ENCODE data around the gene ITPR1. TPM values are rescaled to one million over a fixed set of nuclear protein-coding genes. Genes with fewer than 3 reads are reported as not detected.

ITPR1 gene
- total RNA-seq, 1 experiment from 2014 or later, result 48.5 TPM

DNA sequence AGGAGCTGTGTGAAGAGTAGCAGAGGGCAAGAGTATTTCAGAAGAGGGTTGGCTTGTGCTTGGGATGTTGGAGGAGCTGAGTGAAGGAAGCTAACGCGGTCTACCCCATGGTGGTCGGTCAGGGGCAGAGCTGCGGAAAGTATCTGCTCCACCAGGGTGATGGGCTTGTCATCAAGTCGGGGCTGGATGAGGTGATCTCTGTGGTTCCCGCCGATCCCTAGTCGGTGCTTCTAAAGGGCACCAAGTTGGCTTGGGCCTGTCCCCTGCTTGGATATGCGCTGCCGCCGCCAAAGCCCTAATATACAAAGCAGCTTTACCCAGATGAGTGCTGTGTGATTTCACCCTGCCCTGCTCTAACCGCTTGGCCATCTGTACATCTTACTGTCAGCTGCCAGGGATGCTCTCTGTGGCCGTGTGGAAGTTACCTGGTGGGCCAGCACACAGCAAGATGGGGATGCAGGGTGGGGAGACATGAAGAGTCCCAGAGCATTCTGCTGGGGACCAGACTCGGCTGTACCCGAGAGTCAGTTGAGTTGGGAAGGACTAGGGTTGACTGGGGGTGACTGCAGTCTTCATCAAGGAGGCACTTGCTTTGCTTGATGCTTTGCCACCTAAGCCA, 260.0 kb downstream of the ITPR1 start:
- Histone ChIP-seq H3K9me3 (ENCODE audit: low read length) (no peaks in the 10 kb centered on the region), H3K4me1 (ENCODE audit: insufficient read depth, low read length) (peaks cover 11% of the 10 kb centered on the region), H3K36me3 (ENCODE audit: low read depth, low read length) (no peaks in the 10 kb centered on the region), H4K20me1 (ENCODE audit: low read length) (no peaks in the 10 kb centered on the region), H3K27ac (ENCODE audit: low read length) (no peak overlapping the region), H2AFZ (ENCODE audit: low read length) (no peak overlapping the region), H3F3A (ENCODE audit: low read length, unreplicated experiment) (no peaks in the 10 kb centered on the region), H3K4me3 (ENCODE audit: low read length) (no peak overlapping the region), H3K9ac (ENCODE audit: low read length) (no peak overlapping the region), H3K27me3 (ENCODE audit: low read length) (no peaks in the 10 kb centered on the region), H3K9me2 (replicated peaks; ENCODE audit: low read length) (no peaks in the 10 kb centered on the region), H3K79me2 (ENCODE audit: low read length) (no peaks in the 10 kb centered on the region), H3K4me2 (ENCODE audit: low read length) (no peak overlapping the region)
- ChIA-PET CTCF (no interaction called here), POLR2A (ENCODE audit: unreplicated experiment) (no interaction called here)
- intact Hi-C loops (cut with micrococcal nuclease), result no loop called here
- no TSS peak for BruUV-seq (replicated peaks)
- DNase-seq (no peak), ATAC-seq (no peak)
- TF ChIP-seq, protein P1, sequence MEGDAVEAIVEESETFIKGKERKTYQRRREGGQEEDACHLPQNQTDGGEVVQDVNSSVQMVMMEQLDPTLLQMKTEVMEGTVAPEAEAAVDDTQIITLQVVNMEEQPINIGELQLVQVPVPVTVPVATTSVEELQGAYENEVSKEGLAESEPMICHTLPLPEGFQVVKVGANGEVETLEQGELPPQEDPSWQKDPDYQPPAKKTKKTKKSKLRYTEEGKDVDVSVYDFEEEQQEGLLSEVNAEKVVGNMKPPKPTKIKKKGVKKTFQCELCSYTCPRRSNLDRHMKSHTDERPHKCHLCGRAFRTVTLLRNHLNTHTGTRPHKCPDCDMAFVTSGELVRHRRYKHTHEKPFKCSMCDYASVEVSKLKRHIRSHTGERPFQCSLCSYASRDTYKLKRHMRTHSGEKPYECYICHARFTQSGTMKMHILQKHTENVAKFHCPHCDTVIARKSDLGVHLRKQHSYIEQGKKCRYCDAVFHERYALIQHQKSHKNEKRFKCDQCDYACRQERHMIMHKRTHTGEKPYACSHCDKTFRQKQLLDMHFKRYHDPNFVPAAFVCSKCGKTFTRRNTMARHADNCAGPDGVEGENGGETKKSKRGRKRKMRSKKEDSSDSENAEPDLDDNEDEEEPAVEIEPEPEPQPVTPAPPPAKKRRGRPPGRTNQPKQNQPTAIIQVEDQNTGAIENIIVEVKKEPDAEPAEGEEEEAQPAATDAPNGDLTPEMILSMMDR (conservative IDR thresholded peaks at IDR 0.05; ENCODE audit: low read depth, low read length), result no peak
- TF ChIP-seq EZH2 (IDR thresholded peaks at IDR 0.05; ENCODE audit: low read length, unreplicated experiment), result no peak
- no peak for TF ChIP-seq EZH2phosphoT487 (IDR thresholded peaks at IDR 0.05; ENCODE audit: borderline replicate concordance, low read length)

DNA sequence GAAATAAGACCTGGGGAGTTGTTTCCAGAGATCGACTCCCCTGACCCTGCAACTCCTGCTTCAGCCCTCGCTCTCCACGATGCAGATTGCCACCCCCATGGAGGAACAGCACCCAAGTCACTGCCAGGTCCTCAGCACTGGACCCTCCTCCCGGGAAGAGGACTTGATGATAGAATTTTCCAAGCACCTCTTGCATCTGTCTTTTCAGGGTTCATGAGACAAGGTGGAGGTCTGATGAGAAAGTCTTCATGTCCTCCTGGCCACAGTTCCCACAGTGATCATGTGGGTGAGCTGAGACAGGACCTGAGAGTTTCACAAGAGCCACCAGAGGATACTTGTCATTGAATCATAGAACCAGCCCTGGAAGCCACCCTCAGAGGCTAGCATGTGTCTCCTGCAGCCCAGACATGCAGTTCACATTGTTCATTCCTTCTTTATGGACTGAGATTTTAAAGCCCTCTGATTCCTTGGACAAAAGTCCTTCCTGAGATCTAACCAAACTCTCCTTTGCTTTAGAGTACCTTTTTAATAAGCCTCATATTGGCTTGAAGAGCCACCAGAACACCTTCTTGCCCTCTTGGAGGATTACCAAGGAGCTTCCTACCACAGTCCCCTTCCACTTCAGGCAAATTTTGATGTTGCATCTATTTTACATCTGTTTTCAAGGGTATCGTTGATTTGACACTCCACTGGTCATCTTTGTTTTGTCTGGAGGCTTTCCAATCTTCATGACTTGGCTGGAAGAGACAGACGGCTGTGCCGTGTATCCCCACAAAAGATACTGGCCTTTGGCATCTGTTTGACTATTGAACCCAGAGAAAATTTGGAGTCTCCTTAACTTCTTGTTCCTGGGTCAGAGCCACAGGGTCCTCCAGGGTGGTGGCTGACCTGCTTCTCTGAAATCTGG, 261.3 kb downstream of the ITPR1 start:
- ChIA-PET POLR2A (ENCODE audit: unreplicated experiment) (no interaction called here), CTCF (no interaction called here)
- TF ChIP-seq, protein P1 (conservative IDR thresholded peaks at IDR 0.05; ENCODE audit: low read depth, low read length), result no peak
- TF ChIP-seq EZH2 (IDR thresholded peaks at IDR 0.05; ENCODE audit: low read length, unreplicated experiment) (no peak), EZH2phosphoT487 (IDR thresholded peaks at IDR 0.05; ENCODE audit: borderline replicate concordance, low read length) (no peak)
- Histone ChIP-seq H2AFZ (ENCODE audit: low read length) (no peak overlapping the region), H3K4me3 (ENCODE audit: low read length) (no peak overlapping the region), H3F3A (ENCODE audit: low read length, unreplicated experiment) (no peaks in the 10 kb centered on the region), H3K9ac (ENCODE audit: low read length) (no peak overlapping the region), H3K9me3 (ENCODE audit: low read length) (no peaks in the 10 kb centered on the region), H3K27ac (ENCODE audit: low read length) (no peak overlapping the region), H3K36me3 (ENCODE audit: low read depth, low read length) (no peaks in the 10 kb centered on the region), H3K9me2 (replicated peaks; ENCODE audit: low read length) (no peaks in the 10 kb centered on the region), H3K4me2 (ENCODE audit: low read length) (no peak overlapping the region), H3K27me3 (ENCODE audit: low read length) (no peaks in the 10 kb centered on the region), H3K79me2 (ENCODE audit: low read length) (no peaks in the 10 kb centered on the region), H4K20me1 (ENCODE audit: low read length) (no peaks in the 10 kb centered on the region), H3K4me1 (ENCODE audit: insufficient read depth, low read length) (peaks cover 11% of the 10 kb centered on the region)
- no TSS peak for BruUV-seq (replicated peaks)
- no peak for DNase-seq
- intact Hi-C loops (cut with micrococcal nuclease), result no loop called here
- ATAC-seq, result no peak

DNA sequence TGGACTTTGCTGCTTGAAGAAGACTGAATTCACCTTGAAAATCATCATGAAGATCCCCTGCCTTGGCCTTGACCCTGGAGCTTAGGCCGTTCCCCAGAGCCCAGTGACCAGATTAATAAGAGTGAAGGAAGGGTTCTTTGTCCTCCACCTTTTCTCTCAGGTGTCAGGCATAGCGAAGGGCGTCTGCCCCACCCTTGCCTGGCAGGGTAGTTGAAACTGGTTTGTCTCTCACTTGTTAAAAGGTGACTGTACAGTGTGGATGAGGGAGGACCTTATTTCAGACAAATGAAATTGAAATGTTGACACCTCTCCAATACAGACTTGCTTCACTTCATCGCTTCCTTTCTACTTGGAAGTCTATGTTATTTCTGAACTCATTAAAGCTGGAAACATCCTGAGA, 262.4 kb downstream of the ITPR1 start:
- no peaks in the 10 kb centered on the region for H3K36me3 ChIP-seq (ENCODE audit: low read depth, low read length)
- TF ChIP-seq, protein P1 (conservative IDR thresholded peaks at IDR 0.05; ENCODE audit: low read depth, low read length), result no peak
- no peak for TF ChIP-seq EZH2 (IDR thresholded peaks at IDR 0.05; ENCODE audit: low read length, unreplicated experiment)
- TF ChIP-seq EZH2phosphoT487 (IDR thresholded peaks at IDR 0.05; ENCODE audit: borderline replicate concordance, low read length), result no peak
- intact Hi-C loops (cut with micrococcal nuclease), result no loop called here
- ChIA-PET POLR2A (ENCODE audit: unreplicated experiment) (no interaction called here), CTCF (interaction anchor here (0.6 kb wide), 1 partner anchor 152 kb away, joined by 3 read pairs; no protein-coding TSS in a partner anchor)
- H2AFZ ChIP-seq (ENCODE audit: low read length), result no peak overlapping the region
- no peaks in the 10 kb centered on the region for H3F3A ChIP-seq (ENCODE audit: low read length, unreplicated experiment)
- DNase-seq, result no peak
- H3K4me2 ChIP-seq (ENCODE audit: low read length), result no peak overlapping the region
- no peaks in the 10 kb centered on the region for H3K27me3 ChIP-seq (ENCODE audit: low read length)
- H3K9ac ChIP-seq (ENCODE audit: low read length), result no peak overlapping the region
- H3K9me2 ChIP-seq (replicated peaks; ENCODE audit: low read length), result no peaks in the 10 kb centered on the region
- no peaks in the 10 kb centered on the region for H3K79me2 ChIP-seq (ENCODE audit: low read length)
- H3K9me3 ChIP-seq (ENCODE audit: low read length), result no peaks in the 10 kb centered on the region
- peaks cover 11% of the 10 kb centered on the region for H3K4me1 ChIP-seq (ENCODE audit: insufficient read depth, low read length)
- no peak overlapping the region for H3K4me3 ChIP-seq (ENCODE audit: low read length)
- no TSS peak for BruUV-seq (replicated peaks)
- no peak for ATAC-seq
- H4K20me1 ChIP-seq (ENCODE audit: low read length), result no peaks in the 10 kb centered on the region
- H3K27ac ChIP-seq (ENCODE audit: low read length), result no peak overlapping the region
